Mesodermal cell (in vitro differentiated cells): ENCODE data around the gene MXD4.
"Not testable (repeated sequence)": the region's sequence is repeated elsewhere in the genome, so short reads cannot be mapped to it uniquely, and the experiment has no call there.

Source experiments
- H3K27ac ChIP-seq: 2 replicates; pipeline ENCODE4 v1.7.0; 2013; ENCODE audit warnings: mild to moderate bottlenecking, low read depth, low read length, moderate library complexity; ENCODE audit not compliant: severe bottlenecking
- H3K36me3 ChIP-seq: 2 replicates; pipeline ENCODE4 v1.7.1; 2013; ENCODE audit warnings: mild to moderate bottlenecking, low read length, moderate library complexity; ENCODE audit not compliant: control insufficient read depth, insufficient read depth
- H3K4me1 ChIP-seq: one replicate; pipeline ENCODE4 v1.7.1; 2013; ENCODE audit warnings: mild to moderate bottlenecking, low read length; ENCODE audit not compliant: insufficient read depth, control insufficient read depth, poor library complexity, severe bottlenecking
- H3K4me3 ChIP-seq: 2 replicates; pipeline ENCODE4 v1.7.0; 2013; ENCODE audit warnings: low read length, control low read depth, mild to moderate bottlenecking; ENCODE audit not compliant: insufficient read depth, poor library complexity, severe bottlenecking; ENCODE audit errors: extremely low read depth
- H3K9me3 ChIP-seq: 2 replicates; pipeline ENCODE4 v1.7.1; 2013; ENCODE audit warnings: mild to moderate bottlenecking, low read length, moderate library complexity; ENCODE audit not compliant: control insufficient read depth
- WGBS, 2 experiments: methylation state at CpG; one replicate each; pipeline ENCODE4 v1.1.5; 2013; ENCODE audit warnings: missing lambda C conversion rate in 2 of 2; ENCODE audit not compliant: insufficient coverage in 2 of 2; 5-methylcytosine and 5-hydroxymethylcytosine counted together

MXD4 gene

GRCh38 chr4:2284161-2284933 is 22.4 kb upstream of the MXD4 start:
- no peaks in the 10 kb centered on the region for H3K36me3 ChIP-seq
- H3K9me3 ChIP-seq: no peaks in the 10 kb centered on the region
- no peak overlapping the region for H3K27ac ChIP-seq
- no peak overlapping the region for H3K4me3 ChIP-seq
- H3K4me1 ChIP-seq: peaks cover 19% of the 10 kb centered on the region
- WGBS, 2 experiments: 95 to 96% methylated on average over 21 to 22 of the region's 23 CpGs

GRCh38 chr4:2283199-2283711 is 21.3 kb upstream of the MXD4 start:
- Histone ChIP-seq H3K27ac (no peak overlapping the region), H3K4me3 (no peak overlapping the region), H3K9me3 (no peaks in the 10 kb centered on the region), H3K4me1 (peaks cover 19% of the 10 kb centered on the region), H3K36me3 (no peaks in the 10 kb centered on the region)
- WGBS, 2 experiments: 90 to 100% methylated on average over 2 to 3 of the region's 3 CpGs

GRCh38 chr4:2281575-2282343 is 19.9 kb upstream of the MXD4 start:
- H3K36me3 ChIP-seq: no peaks in the 10 kb centered on the region
- H3K27ac ChIP-seq: no peak overlapping the region
- H3K9me3 ChIP-seq: no peaks in the 10 kb centered on the region
- H3K4me3 ChIP-seq: no peak overlapping the region
- 88 to 93% methylated on average over 7 to 8 of the region's 10 CpGs for WGBS, 2 experiments
- H3K4me1 ChIP-seq: peaks cover 19% of the 10 kb centered on the region

DNA sequence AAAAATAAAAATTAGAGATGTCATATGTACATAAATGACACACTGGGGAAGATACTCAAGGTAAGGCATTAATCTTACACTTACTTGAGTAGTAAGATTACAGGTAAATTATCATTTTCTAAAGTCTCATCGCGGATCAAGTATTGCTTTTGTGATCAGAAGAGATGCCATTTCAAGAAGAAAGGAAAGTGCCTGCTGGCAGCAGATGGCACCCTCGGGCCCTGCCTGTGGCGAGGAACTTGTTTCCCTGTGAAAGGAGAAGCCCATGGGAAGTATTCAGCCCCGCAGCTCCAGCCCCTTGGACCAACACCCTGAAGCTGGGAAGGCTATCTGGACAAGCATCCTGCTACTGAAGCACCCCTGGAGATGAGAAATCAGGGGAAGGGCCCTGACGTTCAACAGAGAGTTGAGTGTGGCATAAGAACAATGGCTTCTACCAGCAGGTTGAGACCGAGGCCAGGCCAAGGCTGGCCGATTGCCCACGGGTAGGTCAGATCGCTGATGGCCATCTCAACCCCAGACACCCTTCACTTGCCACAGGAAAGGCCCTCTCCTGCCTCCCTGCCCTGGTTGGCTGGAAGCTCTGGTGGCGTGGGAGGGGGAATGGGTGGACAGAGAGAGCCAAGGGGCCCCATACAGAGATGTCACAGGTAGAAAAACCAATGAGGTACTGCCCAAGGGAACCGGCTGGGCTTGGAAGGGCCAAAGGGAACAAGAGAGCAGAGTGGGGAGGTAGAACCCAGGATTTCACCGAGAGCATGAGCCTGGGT is 18.8 kb upstream of the MXD4 start:
- 86 to 92% methylated on average over 12 to 13 of the region's 13 CpGs for WGBS, 2 experiments
- H3K4me3 ChIP-seq: no peak overlapping the region

DNA sequence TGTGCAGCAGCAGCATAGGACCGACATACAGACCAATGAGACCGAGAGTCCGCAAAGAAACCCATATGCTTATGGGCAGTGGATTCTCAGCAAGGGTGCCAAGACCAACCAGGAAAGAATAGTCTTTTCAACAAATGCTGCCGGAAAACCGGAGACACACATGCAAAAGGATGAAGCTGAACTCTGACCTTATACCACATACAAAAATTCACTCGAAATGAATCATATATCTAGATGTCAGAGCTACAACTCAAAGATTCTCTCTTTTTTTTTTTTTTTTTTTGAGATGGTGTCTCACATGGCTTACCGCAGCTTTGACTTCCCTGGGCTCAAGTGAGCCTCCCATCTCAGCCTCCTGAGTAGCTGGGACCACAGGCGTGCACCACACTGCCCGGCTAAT is 16.0 kb upstream of the MXD4 start:
- WGBS, 2 experiments: 90 to 97% methylated on average over 8 to 9 of the region's 9 CpGs
- no peak overlapping the region for H3K27ac ChIP-seq
- H3K36me3 ChIP-seq: no peaks in the 10 kb centered on the region
- no peak overlapping the region for H3K4me3 ChIP-seq
- H3K4me1 ChIP-seq: no peaks in the 10 kb centered on the region
- no peaks in the 10 kb centered on the region for H3K9me3 ChIP-seq

More for the DNA sequence above, 18.8 kb upstream of the MXD4 start:
- Histone ChIP-seq H3K36me3 (no peaks in the 10 kb centered on the region), H3K27ac (no peak overlapping the region), H3K4me1 (peaks cover 12% of the 10 kb centered on the region), H3K9me3 (no peaks in the 10 kb centered on the region)

DNA sequence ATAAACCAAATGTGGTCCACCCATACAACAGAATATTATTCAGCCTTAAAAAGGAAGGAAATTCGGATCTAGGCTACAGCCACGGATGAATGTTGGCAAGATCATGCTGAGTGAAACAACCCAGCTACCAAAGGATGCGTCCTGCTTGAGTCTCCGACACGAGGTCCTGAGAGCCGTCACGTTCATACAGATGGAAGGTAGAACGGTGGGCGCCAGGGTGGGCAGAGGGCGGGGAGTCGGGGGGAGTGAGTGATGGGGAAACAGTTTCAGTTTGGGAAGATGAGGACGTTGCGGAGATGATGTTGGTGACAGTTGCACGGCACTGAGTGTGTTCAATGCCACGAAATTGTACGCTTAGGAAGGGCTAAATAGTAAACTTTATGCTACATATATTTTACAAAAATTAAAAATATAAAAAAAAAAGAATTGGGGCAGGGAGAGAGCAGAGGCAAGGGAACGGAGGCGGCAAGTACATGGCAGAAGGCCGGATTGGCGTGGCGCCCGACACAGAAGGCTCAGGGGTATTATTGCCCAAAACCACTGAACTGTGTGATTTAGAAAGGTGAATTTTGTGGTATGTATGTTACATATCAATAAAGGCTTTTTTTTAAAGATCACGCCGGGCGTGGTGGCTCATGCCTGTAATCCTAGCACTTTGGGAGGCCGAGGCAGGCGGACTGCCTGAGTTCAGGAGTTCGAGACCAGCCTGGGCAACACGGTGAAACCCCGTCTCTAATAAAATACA is 14.8 kb upstream of the MXD4 start:
- Histone ChIP-seq H3K36me3 (no peaks in the 10 kb centered on the region), H3K9me3 (no peaks in the 10 kb centered on the region), H3K27ac (no peak overlapping the region), H3K4me1 (no peaks in the 10 kb centered on the region), H3K4me3 (no peak overlapping the region)
- whole genome bisulfite sequencing, 2 experiments: 95% methylated on average over 19 to 24 of the region's 30 CpGs

GRCh38 chr4:2275546-2276251 is 13.8 kb upstream of the MXD4 start:
- no peak overlapping the region for H3K4me3 ChIP-seq
- H3K4me1 ChIP-seq: no peaks in the 10 kb centered on the region
- WGBS, 2 experiments: 92 to 96% methylated on average over 39 of the region's 44 CpGs
- no peak overlapping the region for H3K27ac ChIP-seq
- H3K9me3 ChIP-seq: no peaks in the 10 kb centered on the region
- H3K36me3 ChIP-seq: no peaks in the 10 kb centered on the region

- not testable (repeated sequence) for H3K4me1 ChIP-seq, H3K9me3 ChIP-seq, H3K27ac ChIP-seq, H3K36me3 ChIP-seq, H3K4me3 ChIP-seq
- 88 to 95% methylated on average over 8 to 9 of the region's 10 CpGs for WGBS, 2 experiments
Measured at GRCh38 chr4:2275044-2275397, 13.1 kb upstream of the MXD4 start.

DNA sequence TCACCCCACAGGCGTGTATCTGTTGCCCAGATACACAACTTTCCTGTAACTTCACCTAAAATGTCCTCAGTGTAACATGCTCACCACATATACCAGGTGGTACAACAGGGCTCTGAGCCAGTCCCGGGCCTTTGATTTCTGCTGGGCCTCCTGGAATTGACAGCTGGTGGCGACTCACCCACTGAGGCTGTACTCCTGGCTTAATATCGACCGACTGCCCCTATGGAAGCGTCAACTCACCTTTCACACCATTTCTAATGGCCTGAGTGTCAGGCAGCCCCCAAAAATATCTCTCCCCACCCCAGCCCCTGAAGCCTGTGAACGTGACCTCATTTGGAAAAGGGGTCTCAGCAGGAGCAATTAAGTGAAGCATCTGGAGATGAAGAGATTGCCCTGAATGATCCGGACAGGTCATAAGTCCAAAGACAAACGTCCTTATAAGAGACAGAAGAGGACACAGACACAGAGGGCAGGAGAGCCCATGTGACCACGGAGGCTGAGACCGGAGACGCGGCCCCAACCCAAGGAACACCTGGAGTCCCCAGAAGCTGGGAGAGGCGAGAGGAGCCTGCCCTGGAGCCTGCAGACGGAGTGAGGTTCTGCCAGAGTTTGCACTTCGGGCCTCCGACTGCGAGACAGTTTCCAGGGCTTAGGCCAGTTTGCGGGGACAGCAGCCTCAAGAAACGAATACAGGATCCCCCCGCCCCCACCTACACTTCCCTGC is 12.6 kb upstream of the MXD4 start:
- no peaks in the 10 kb centered on the region for H3K4me1 ChIP-seq
- H3K36me3 ChIP-seq: no peaks in the 10 kb centered on the region
- no peak overlapping the region for H3K4me3 ChIP-seq
- 88 to 90% methylated on average over 16 to 18 of the region's 21 CpGs for WGBS, 2 experiments
- no peak overlapping the region for H3K27ac ChIP-seq
- H3K9me3 ChIP-seq: no peaks in the 10 kb centered on the region
